Smooth muscle cell (in vitro differentiated cells): ENCODE results near the gene SETBP1. TPM values are rescaled to one million over a fixed set of nuclear protein-coding genes. Genes with fewer than 3 reads are reported as not detected.
A peak's percentile ranks its signal among the peaks of the same experiment; 100 is the strongest.

ENCODE experiments used
- DNase-seq: peaks from one replicate; lab custom pipeline; 2025; ENCODE audit not compliant: unreplicated experiment; lab: John Stamatoyannopoulos, UW
- H2AFZ ChIP-seq: fragments of 200-600 bp; sonication (generic); 2 replicates; pipeline ENCODE4 v1.6.0; 2016; ENCODE audit warnings: antibody characterized with exemption, low read depth, mild to moderate bottlenecking
- H3F3A ChIP-seq: fragments of 200-600 bp; sonication (generic); 2 replicates; pipeline ENCODE4 v1.6.0; 2017; ENCODE audit warnings: antibody characterized with exemption, low read depth
- H3K27ac ChIP-seq: fragments of 200-600 bp; sonication (generic); 2 replicates; pipeline ENCODE4 v1.5.1; 2016; ENCODE audit warnings: low read depth, mild to moderate bottlenecking
- H3K27me3 ChIP-seq: fragments of 200-600 bp; sonication (generic); 2 replicates; pipeline ENCODE4 v1.6.1; 2016; ENCODE audit warnings: low read depth, mild to moderate bottlenecking
- H3K36me3 ChIP-seq: fragments of 200-600 bp; sonication (generic); 2 replicates; pipeline ENCODE4 v1.5.1; 2016; ENCODE audit warnings: low read depth
- H3K4me1 ChIP-seq: fragments of 200-600 bp; sonication (generic); 2 replicates; pipeline ENCODE4 v1.5.1; 2016; ENCODE audit warnings: low read depth
- H3K4me2 ChIP-seq: fragments of 200-600 bp; sonication (generic); 2 replicates; pipeline ENCODE4 v1.6.0; 2016; ENCODE audit warnings: mild to moderate bottlenecking
- H3K4me3 ChIP-seq: fragments of 200-600 bp; sonication (generic); 2 replicates; pipeline ENCODE4 v1.5.1; 2016; ENCODE audit warnings: mild to moderate bottlenecking
- H3K79me2 ChIP-seq: fragments of 200-600 bp; sonication (generic); 2 replicates; pipeline ENCODE4 v1.6.0; 2016; ENCODE audit warnings: low read depth, mild to moderate bottlenecking
- H3K9ac ChIP-seq: fragments of 200-600 bp; sonication (generic); 2 replicates; pipeline ENCODE4 v1.6.0; 2016; ENCODE audit warnings: low read depth
- H3K9me3 ChIP-seq: fragments of 200-600 bp; sonication (generic); replicated peaks from 2 replicates; pipeline ENCODE4 v1.5.1; 2016; ENCODE audit warnings: low read depth
- H4K20me1 ChIP-seq: fragments of 200-600 bp; sonication (generic); 2 replicates; pipeline ENCODE4 v1.6.0; 2016; ENCODE audit warnings: low read depth
- WGBS: methylation state at CpG from one replicate; pipeline ENCODE4 v1.1.7; 2016; ENCODE audit warnings: low lambda C conversion rate; 5-methylcytosine and 5-hydroxymethylcytosine counted together
- polyA plus RNA-seq: library from polyadenylated mRNA; unstranded; fragments of >200 nt; fragmentation: Nextera tagmentation; extraction: Ambion mirVana; gene quantifications from 2 replicates; pipeline ENCODE4 v1.2.1, GENCODE V29; 2016
- total RNA-seq: library from RNA; depleted of rRNA; stranded (reverse); fragments of >200 nt; gene quantifications from 2 replicates; pipeline ENCODE4 v1.2.3, GENCODE V29; 2014
- TF ChIP-seq, protein P1 (sequence below): fragments of 200-600 bp; sonication (generic); IDR thresholded peaks from 2 replicates; pipeline ENCODE4 v1.5.1; 2017; ENCODE audit warnings: borderline replicate concordance, mild to moderate bottlenecking, antibody characterized with exemption; ENCODE audit not compliant: insufficient read depth, poor library complexity, severe bottlenecking

The SETBP1 gene
- total and polyA plus RNA-seq, 2 experiments from 2014 or later, result 6.1 to 17.7 TPM

DNA sequence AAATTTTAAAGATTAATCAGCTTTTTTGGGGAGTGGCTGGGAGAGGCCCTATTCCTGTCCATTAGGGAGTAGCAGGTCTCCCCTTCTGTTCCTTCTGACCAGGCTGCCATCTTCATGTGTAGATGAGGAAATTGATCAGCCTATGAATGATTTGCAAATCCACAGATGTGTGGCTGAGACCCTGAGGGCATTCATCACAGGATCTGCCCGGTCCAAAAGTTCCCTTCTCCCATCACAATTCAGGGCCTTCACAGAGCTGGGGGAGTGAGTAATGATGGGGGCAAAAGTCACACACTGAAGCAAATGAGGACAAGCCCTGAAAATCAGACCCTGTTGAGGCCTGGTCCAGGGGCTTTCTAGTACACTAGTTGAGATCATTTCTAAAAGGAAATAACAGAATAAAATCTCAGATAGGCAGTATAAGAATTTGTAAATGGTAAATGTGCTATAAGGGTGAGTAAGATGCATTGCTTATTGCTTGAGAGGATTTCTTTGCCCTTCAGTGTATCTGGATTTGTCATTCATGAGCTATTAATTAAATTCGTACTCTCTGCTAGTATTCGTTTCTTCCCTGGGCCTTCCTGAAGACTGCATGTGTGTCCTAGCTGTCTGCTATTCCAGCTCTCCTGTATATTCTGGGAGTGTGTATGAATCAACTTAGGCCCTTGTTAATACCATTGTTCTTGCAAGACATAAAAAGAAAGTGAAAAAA, 53.2 kb downstream of the SETBP1 start:
- H3K27me3 ChIP-seq, result no peaks in the 10 kb centered on the region
- H4K20me1 ChIP-seq, result no peaks in the 10 kb centered on the region
- H3K9ac ChIP-seq, result peak overlapping the region; percentile 13
- peaks cover 34% of the 10 kb centered on the region for H3F3A ChIP-seq
- H3K4me2 ChIP-seq, result peak overlapping the region; percentile 74
- no peak overlapping the region for H3K4me3 ChIP-seq
- peaks cover 37% of the 10 kb centered on the region for H3K4me1 ChIP-seq
- peaks cover 34% of the 10 kb centered on the region for H3K79me2 ChIP-seq
- DNase-seq, result no peak
- H3K27ac ChIP-seq, result peak overlapping the region; percentile 93
- WGBS, result 63% methylated on average over 3 of the region's 3 CpGs
- no peaks in the 10 kb centered on the region for H3K36me3 ChIP-seq
- no peak overlapping the region for H2AFZ ChIP-seq
- TF ChIP-seq, protein P1, sequence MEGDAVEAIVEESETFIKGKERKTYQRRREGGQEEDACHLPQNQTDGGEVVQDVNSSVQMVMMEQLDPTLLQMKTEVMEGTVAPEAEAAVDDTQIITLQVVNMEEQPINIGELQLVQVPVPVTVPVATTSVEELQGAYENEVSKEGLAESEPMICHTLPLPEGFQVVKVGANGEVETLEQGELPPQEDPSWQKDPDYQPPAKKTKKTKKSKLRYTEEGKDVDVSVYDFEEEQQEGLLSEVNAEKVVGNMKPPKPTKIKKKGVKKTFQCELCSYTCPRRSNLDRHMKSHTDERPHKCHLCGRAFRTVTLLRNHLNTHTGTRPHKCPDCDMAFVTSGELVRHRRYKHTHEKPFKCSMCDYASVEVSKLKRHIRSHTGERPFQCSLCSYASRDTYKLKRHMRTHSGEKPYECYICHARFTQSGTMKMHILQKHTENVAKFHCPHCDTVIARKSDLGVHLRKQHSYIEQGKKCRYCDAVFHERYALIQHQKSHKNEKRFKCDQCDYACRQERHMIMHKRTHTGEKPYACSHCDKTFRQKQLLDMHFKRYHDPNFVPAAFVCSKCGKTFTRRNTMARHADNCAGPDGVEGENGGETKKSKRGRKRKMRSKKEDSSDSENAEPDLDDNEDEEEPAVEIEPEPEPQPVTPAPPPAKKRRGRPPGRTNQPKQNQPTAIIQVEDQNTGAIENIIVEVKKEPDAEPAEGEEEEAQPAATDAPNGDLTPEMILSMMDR, result no peak
- H3K9me3 ChIP-seq, result no peaks in the 10 kb centered on the region

DNA sequence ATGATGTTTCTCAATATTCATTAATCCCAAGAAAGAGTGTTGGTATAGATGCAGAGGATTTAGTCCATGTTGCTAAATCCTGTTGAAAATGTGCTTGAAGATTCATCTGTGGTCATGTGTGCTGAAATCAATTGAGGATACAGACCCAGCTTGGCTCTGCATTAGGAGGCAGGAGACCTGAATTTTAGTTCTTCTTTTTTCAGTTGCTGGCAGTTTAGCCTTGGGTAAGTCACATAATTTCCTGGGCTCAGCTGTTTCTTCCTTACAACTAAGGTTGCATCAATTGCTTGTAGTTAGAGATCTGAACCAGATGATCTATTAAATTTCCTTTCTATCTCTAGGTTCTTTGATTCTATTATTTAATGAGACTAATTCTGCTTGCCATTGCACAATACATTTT, 54.4 kb downstream of the SETBP1 start:
- Histone ChIP-seq H3K4me1 (peaks cover 30% of the 10 kb centered on the region), H4K20me1 (no peaks in the 10 kb centered on the region), H3K9ac (no peak overlapping the region), H2AFZ (no peak overlapping the region), H3F3A (peaks cover 31% of the 10 kb centered on the region), H3K4me2 (no peak overlapping the region), H3K4me3 (no peak overlapping the region), H3K27ac (no peak overlapping the region), H3K79me2 (peaks cover 46% of the 10 kb centered on the region), H3K36me3 (no peaks in the 10 kb centered on the region), H3K9me3 (no peaks in the 10 kb centered on the region), H3K27me3 (no peaks in the 10 kb centered on the region)
- DNase-seq, result no peak
- TF ChIP-seq, protein P1, result no peak

DNA sequence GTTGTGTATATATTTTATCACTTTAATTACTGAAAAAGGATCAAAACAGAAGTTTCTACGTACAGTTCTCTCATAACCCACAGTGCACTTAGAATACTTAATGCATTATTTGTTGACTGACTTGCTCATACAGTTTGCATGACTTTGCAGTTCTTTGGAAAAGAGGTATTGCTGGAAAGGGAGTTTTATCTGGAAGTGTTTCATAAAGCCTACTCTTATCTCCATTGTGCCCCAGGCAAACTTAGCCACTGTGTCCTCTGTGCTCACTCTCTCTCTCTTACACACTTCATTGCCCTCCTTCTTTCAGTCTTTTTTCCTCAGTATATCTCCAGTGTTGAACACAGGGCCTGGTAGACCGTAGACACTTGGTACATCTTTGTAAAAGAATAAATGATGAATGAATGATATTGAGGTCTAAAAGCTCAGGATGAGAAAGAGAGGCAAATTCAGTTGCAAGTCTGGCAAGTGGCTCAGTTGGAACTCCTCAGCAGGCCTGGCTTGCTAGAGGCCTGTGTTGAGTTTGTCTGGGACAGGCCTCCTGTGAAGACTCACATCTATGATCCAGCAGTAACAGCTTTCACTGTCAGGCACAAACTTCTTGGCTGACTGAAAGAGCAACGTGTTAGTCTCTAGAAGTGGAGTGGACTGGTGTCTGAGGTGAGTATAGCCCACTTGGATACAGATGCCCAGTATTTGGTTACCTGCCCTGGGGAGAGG, 56.1 kb downstream of the SETBP1 start:
- WGBS, result 60% methylated on average over 3 of the region's 3 CpGs
- H3K27me3 ChIP-seq, result no peaks in the 10 kb centered on the region
- DNase-seq, result no peak

More for the DNA sequence above, 56.1 kb downstream of the SETBP1 start:
- H4K20me1 ChIP-seq, result no peaks in the 10 kb centered on the region
- peaks cover 61% of the 10 kb centered on the region for H3K79me2 ChIP-seq
- peak overlapping the region; percentile 35 for H3K4me2 ChIP-seq
- no peaks in the 10 kb centered on the region for H3K36me3 ChIP-seq
- H3K9me3 ChIP-seq, result no peaks in the 10 kb centered on the region
- H3K4me3 ChIP-seq, result no peak overlapping the region
- peaks cover 24% of the 10 kb centered on the region for H3K4me1 ChIP-seq
- H3F3A ChIP-seq, result peaks cover 13% of the 10 kb centered on the region
- H2AFZ ChIP-seq, result no peak overlapping the region
- TF ChIP-seq, protein P1, result no peak
- no peak overlapping the region for H3K9ac ChIP-seq
- H3K27ac ChIP-seq, result peak overlapping the region; percentile 65
